B cell (primary cell): ENCODE measurements around the gene MYO10.

ENCODE experiments used
- CTCF ChIP-seq: fragments of 200-600 bp; IDR thresholded peaks from one replicate; pipeline ENCODE4 v1.8.0; 2022; ENCODE audit warnings: antibody characterized with exemption, mild to moderate bottlenecking
- EZH2 ChIP-seq: IDR thresholded peaks from 2 replicates; pipeline ENCODE4 v1.6.1; 2012; ENCODE audit warnings: borderline replicate concordance, low read depth, mild to moderate bottlenecking, moderate library complexity, low read length; ENCODE audit not compliant: insufficient read depth, poor library complexity, severe bottlenecking

GRCh38 chr5:16805486-16805885, 130.6 kb downstream of the MYO10 start:
- TF ChIP-seq CTCF (no peak), EZH2 (no peak)
